ENCODE data around the gene KCTD8.

DNA sequence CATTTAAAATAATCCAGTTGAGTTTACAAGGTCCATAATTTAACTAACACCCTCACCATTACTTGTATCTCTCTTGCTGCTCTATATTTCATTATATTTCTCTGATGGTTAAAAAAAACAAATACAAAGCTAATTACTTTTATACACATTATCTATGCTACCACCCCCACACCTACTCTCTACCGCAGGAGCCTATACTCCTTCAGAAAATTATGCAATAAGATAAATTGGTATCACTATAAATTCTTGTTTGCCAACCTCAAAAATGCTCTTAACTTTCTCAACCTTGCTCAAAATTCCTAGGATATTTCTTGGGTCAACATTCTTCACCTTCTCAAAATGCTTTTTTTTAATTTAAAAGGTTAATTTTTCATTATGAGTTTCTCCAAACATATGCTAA is 282.7 kb downstream of the KCTD8 start:
- TF ChIP-seq, protein P1, sequence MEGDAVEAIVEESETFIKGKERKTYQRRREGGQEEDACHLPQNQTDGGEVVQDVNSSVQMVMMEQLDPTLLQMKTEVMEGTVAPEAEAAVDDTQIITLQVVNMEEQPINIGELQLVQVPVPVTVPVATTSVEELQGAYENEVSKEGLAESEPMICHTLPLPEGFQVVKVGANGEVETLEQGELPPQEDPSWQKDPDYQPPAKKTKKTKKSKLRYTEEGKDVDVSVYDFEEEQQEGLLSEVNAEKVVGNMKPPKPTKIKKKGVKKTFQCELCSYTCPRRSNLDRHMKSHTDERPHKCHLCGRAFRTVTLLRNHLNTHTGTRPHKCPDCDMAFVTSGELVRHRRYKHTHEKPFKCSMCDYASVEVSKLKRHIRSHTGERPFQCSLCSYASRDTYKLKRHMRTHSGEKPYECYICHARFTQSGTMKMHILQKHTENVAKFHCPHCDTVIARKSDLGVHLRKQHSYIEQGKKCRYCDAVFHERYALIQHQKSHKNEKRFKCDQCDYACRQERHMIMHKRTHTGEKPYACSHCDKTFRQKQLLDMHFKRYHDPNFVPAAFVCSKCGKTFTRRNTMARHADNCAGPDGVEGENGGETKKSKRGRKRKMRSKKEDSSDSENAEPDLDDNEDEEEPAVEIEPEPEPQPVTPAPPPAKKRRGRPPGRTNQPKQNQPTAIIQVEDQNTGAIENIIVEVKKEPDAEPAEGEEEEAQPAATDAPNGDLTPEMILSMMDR (IDR thresholded peaks at IDR 0.05; ENCODE audit: low read depth, low read length), result no peak
- TF ChIP-seq POLR2A (IDR thresholded peaks at IDR 0.05; ENCODE audit: extremely low read depth, insufficient read length), result no peak
